HG03196 (cell line): Measurements from ENCODE around the gene DCAF7.

ENCODE experiments used
- ATAC-seq: cut with Tn5 transposase; IDR thresholded peaks from one replicate; pipeline ENCODE4 v1.9.1; 2021; ENCODE audit not compliant: unreplicated experiment

The DCAF7 gene, protein sequence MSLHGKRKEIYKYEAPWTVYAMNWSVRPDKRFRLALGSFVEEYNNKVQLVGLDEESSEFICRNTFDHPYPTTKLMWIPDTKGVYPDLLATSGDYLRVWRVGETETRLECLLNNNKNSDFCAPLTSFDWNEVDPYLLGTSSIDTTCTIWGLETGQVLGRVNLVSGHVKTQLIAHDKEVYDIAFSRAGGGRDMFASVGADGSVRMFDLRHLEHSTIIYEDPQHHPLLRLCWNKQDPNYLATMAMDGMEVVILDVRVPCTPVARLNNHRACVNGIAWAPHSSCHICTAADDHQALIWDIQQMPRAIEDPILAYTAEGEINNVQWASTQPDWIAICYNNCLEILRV

DNA sequence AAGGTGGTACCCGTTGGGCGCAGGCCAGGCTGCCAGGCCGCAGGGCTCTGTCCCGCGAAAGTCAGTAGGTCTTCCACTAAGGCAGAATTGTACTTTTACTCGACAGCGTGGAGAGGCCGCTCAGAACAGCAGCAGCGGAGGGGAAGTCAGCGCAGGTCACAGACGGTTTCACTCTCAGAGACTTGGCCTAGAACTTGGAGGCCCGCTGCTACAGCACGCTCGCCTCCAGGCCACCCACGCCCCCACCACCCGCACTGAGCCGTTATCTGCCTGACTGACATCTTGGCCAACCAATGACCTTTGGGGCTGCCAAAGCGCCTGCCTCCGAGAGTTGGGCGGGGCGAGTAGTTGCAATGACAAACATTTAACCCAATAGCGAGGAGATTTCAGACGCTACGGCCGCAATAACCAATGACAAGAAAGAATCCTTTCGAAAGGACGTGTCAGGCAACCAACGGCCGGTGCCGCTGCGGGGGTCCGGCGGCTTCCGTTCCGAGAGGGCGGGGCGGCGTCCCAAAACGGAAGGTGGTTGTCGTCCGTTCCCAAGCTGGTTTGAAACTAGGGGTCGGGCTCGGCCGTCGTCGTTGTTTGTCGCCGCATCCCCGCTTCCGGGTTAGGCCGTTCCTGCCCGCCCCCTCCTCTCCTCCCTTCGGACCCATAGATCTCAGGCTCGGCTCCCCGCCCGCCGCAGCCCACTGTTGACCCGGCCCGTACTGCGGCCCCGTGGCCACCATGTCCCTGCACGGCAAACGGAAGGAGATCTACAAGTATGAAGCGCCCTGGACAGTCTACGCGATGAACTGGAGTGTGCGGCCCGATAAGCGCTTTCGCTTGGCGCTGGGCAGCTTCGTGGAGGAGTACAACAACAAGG, at the start of gene DCAF7:
DCAF7 (plus strand) TSS at position 532 of the 871 bp plus-strand sequence; CDS start at position 733, 201 bp downstream.
- peak; percentile 96 for ATAC-seq

DNA sequence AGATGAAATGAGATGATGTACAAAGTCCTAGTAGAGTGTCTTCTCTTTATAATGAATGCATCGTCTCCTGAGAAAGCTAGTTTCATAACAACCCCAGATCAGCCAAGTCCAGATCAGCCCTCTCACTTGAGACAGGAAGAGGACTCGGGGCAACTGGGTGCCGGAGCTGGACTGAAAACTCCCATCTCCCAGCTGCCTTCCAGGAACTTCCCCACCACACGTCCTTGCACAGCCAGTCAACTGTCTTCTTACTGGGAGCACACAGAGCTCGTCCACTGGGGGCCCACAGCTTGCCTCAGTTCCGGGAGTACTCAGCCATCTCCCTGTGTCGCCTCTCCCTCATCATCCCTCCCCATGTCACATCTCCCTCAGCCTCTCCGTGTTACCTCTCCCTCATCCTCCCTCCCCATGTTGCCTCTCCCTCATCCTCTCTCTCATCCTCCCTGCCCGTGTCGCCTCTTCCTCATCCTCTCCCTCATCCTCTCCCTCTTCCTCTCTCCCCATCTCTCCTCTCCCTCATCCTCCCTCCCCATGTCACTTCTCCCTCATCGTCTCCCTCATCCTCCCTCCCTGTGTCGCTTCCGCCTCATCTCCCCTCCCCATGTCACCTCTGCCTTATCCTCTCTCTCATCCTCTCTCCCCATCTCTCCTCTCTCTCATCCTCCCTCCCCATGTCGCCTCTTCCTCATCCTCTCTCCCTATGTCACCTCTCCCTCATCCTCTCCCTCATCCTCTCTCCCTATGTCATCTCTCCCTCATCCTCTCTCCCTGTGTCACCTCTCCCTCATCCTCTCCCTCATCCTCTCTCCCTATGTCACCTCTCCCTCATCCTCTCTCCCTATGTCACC, 49.5 kb upstream of the DCAF7 start:
- no peak for ATAC-seq

DNA sequence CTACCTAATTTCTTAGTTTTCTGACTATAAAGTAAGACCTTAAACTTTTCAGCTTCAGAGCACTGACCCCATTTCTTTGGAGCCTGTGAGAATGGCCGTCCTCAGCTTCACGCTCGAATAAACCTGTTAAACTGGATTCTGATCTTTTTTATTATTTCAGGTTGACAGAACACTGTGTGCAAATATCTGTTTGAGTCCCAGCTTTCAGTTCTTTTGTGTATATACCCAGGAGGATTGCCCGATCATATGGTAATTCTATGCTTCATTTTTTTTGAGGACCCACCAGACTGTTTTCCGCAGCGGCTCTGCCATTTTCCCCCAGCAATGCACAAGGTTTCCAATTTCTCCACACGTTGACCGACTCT, 47.0 kb upstream of the DCAF7 start:
- no peak for ATAC-seq

DNA sequence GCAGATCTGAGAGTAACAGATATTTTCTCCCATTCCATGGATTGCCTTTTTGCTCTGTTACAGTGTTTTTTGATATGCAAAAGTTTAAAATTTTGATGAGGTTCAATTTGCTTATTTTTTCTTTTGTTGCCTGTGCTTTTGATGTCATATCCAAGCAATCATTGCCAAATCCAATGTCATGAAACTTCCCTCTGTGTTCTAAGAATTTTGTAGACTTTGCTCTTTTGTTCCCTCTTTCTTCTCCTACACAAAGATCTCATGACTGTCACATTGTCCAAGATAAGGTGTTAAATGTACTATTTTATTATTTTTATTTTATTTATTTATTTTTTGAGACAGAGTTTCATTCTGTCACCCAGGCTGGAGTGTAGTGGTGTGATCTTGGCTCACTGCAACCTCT, 46.0 kb upstream of the DCAF7 start:
- no peak for ATAC-seq

DNA sequence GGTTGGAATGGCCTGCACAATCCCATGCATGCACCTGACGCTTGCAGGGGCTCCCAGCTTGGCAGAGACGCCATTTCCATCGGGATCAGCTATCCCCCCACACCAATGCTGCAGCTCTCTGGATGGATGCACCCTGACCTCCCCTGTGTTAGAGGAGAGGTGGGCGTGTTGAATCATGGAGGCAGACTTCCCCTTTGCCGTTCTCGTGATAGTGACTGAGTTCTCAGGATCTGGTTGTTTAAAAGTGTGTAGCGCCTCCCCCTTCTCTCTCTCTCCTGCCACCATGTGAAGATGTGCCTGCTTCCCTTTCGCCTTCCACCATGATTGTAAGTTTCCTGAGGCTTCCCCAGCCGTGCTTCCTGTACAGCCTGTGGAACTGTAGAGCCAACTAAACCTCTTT, 44.9 kb upstream of the DCAF7 start:
- ATAC-seq, result no peak

DNA sequence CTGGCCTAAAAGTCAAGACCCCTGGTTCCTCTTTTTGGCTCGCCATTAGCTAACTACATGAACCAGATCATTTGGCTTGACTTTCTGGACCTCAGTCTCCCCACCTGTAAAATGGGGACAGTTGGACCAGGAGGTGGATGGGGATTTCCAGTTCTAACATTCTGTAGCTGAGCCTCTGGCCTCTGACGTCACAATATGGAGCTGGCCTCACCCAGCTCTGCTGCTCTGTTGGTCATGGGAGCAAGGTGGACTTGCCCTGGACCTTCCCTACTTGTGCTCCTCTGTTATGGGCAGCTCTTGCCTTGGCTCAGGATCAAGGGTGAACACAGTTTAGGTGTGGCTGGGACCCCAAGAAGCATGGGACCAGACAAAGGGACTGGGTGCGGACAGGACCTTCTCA, 43.6 kb upstream of the DCAF7 start:
- ATAC-seq, result no peak

DNA sequence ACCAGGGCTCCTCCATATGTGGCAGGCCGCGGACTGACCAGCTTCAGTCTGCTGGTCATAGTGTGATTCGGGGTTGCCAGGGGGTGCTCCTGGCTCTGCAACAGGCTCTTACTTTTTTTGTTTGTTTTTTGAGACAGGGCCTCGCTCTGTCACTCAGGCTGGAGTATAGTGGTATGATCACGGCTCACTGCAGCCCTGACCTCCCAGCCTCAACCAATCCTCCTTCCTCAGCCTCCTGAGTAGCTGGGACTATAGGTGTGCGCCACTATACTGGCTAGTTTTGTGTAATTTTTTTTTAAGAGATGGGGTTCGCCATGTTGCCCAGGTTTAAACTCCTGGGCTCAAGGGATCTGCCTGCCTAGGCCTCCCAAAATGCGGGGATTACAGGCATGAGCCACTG, 38.9 kb upstream of the DCAF7 start:
- no peak for ATAC-seq

DNA sequence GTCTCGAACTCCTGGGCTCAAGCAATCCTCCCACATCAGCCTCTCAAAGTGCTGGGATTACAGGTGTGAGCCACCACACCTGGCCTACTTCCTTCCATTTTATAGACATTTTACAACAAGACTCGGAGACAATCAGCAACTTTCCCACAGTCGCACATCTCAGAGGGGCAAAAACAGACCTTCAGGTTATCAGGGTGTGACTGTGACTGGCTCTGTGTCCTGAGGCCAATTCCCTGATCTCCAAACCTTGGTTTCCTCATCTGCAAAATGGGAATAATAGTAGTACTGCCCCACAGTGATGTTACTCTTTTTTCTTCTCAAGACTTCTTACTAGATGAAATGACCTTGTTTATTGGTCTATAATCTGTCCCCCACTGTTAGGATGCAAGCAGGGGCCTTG, 37.9 kb upstream of the DCAF7 start:
- no peak for ATAC-seq

DNA sequence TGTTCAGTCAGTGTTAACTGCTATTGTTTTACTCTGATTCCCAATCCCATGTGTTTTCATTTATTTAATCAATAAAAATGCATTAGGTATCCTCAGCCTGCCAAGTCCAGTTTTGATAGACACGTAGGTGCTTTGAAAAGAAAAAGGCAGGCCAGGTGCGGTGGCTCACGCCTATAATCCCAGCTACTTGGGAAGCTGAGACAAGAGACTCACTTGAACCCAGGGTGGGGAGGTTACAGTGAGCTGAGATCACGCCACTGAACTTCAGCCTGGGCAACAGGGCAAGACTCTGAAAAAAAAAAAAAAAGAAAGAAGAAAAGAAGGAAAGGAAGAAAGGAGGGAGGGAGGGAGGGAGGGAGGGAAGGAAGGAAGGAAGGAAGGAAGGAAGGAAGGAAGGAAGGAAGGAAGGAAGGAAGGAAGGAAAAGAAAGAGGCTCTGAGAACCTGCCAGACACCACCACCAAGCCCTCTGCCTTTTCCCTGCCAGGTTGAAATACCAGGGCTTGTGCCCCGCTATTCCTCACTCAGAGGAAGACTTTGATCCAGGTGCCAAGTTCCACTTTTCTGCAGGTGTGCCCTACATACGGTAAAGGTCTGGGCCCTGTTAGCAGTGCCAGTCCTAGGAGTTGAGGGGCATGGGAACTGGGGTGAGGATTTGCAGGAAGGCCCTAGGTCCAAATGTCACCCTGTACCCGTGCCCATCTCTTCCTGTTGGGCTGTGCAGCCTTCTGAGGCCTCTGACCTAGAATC, 37.2 kb upstream of the DCAF7 start:
- no peak for ATAC-seq

DNA sequence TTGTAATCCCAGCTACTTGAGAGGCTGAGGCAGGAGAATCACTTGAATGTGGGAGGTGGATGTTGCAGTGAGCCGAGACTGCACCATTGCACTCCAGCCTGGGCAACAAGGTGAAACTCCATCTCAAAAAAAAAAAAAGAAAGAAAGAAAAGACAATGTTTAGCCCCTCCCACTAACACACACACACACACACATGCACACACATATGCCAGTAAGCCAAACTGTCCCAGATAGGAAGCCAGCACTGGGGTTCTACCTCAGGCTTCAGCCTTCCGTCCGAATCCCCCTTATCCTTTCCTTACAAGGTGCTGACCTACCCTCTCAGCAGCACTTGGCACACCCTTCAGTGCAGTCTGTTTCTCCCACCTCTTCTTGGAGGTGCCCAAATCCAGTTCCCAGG, 35.8 kb upstream of the DCAF7 start:
- no peak for ATAC-seq

DNA sequence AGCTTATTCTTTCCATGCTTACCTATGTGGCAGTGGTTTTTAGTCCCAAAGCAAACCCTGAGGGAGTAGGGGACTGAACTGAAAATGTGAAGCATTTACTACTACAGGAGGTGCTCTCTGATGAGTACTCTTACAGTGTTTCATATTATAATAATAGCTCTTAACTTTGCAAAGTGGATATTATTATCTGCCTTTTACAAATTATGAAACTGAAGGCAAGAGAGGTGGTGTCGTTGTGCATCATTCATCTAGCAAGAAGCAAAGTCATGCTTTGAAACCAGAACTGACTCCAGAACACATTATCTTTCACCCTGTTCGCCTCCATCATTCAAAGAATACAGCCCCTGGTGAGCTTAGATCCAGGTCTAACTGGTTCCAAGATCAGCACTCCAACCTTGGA, 35.3 kb upstream of the DCAF7 start:
- ATAC-seq, result no peak

DNA sequence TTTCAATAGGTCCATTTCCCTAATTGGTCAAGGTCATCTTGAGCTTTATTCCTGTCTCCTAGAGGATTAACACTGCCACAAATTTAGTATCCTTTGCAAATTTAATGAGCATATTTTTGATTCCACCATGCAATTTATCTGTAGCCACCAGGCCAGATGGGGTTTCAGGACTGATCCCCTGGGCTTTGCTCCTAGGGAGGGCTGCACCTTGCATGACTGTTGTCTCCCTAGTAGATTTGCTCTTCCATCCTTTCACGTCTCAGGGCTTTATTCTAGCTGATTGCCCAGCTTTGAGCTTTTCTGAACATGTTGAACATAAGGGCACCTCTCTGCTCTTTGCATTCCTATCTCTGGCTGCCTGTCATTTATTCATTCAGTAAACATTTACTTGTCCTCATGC, 34.9 kb upstream of the DCAF7 start:
- ATAC-seq, result no peak

DNA sequence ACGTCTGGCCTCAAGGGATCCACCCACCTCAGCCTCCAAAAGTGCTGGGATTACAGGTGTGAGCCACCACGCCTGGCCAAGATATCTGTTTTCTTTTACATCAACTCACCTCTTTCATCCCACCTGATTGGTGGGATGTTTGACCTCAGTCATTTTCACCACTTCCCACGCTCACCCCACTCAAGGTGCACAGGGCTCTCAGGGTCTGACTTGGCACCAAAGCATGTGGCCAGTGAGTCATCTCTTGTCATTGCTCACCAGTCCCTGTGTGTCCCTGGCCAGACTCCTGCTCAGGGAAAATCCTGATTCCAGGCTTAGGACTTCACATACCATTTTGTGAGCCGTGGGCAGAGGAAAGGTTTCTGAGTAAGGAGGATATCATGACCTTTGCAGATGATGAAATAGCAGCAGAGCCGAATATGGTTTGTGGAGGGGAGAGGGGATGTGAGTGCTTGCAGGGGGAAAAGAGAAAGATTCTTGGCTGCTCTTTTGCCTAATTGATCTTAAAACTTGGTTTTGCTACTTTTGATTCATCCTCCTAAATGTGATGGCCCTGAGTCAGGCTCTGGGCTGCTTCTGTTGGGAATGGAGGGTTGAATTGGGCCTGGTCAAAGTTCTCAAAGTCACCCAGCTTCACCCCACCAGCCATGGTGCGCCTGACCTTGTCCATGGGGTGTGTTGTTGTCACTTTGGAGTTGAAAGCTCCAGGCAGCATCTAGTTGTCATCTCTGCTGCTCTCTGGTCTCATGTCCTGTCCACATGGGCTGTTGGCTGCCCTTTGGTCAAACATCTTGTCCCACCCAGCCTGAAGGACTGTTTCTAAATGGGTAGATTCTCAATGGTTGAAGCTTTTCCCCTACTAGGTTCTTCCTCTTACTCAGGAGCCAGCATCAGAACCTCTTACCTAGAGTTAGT, 33.1 kb upstream of the DCAF7 start:
- ATAC-seq, result no peak

DNA sequence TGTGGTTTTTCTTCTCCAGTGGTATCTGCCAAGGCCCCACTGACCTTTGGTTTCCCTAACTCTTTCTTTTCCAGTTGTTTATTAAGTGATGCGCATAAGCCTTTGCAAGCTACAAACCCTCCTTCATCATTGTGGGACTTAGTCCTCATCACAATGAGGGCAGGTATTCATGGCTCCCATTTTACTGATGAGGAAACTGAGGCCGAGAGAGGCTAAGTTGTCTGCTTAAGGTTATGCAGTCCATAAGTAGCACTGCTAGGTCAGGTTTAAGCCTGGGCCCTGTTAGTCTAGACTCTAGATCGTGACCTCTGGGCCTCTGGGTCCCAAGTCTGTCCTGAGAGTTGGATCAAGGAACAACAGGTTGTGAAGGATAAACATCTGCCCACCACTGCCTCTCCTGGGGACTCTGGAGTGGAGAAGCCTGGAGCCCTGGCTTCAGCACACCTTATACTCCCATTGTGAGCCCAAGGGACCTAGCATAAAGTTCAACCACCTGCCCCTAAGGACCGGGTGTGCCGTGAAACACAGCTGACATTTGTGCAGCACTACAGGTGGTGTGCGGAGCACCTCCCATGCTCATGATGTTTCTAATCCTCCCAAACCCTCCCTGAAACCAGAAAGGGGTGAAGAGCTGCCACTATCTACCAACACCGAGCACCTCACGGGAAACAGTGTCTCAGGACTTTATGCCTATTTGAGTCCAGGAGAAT, 32.3 kb upstream of the DCAF7 start:
- no peak for ATAC-seq

DNA sequence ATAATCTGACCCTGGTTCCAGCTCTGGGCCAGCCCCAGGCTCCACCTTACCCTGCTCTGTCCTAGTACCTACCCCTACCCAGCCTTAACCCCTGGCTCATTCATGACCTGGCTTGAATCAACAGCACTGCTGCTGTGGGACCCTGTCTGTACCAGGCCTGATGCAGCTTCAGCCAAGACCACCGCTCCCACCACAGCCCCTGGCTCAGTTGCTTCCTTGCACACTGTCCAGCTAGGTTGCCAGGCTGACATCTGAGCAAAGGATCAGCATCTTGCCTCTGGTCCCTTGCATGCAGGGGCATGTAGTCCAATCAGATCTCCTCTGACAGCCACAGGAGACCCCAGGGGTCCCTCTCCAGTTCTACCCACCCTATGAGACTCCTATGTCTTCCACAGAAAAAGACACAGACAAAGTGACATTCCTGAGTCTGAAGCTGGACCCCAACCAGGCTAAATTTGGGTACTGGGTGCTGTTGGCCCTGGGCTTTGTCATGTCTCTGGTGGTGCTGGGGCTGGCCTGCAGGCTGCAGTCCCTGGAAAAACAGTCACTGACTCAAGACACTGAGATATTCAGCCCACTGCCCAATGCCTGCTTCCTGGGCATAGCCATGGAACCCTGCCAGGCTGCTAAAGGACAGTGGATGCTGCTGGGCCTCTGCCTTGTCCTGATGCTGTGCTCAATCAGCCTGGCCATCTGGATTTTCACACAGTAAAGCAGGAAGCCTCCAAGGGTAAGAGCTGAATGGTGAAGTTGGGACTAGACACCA, 31.0 kb upstream of the DCAF7 start:
- ATAC-seq, result no peak

DNA sequence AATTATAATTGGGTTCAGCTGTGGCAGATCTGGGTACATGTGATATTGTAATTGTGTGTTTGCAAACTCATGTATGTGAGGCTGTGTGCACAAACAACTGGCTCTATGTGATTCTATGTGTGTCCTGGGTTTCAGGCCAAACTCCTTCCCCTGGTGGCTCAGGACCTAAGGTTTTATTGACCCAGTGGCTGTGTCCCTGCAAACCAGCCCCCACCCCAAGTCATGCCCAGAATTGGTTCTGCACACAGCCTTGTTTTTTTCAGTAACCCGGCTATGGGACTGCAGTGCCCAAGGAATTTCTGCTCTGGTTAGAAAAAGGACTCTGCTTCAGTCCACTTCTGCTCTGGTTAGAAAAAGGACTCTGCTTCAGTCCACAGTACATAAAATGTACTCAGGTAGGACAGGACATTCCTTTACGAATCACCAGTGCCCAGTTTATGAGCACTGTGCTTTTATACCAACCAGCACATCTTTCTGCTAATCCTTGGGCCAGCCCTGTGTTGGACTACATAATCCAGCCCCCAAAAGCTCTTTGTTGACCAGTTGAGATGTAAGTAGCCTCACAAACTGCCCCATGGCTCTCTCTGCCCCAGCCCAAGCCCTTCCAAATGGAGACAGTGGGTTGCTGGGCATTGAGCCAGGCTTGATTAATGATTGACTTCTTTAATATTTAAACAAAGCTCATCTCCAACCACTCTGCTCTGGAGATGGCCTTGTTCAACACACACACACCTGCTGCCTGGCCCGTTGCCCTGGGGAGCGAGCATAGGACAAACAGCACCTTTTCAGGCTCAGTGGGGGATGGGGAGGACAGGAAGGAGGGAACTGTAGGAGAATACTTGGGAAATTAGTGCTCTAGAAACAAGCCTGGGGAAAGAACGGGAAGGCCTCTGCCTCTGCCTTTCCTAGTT, 30.1 kb upstream of the DCAF7 start:
- no peak for ATAC-seq

DNA sequence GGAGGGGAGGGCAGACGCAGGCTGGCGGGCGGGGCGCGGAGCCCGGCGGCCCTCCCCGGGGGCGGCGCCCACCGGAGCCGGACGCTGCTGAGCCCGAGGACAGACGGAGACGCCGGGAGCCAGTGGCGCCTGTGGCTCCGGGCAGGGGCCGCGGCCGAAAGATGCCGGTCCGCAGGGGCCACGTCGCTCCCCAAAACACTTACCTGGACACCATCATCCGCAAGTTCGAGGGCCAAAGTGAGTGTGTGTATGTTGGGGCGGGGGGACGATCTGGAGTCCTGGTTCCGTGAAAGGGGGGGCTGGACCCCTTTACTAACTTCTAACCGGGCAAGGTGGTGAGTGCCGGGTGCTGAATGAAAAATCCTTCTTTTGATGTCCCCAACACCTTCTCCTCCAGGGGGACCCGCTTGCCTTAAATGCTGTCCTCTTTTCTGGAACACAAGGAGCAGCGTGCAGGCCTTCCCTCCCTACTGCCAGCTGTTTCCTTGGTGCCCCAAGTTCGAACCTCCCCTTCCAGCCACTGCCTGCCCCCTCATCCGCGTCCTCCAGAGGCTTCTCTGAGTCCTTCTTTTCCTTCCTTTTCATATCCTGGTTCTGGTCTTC, 26.9 kb upstream of the DCAF7 start, which contains the start of gene KCNH6:
KCNH6 (plus strand) TSS at position 106 of the 603 bp plus-strand sequence; CDS start at position 162, 56 bp downstream.
- ATAC-seq, result no peak
